Mesodermal cell (in vitro differentiated cells): Measurements from ENCODE around the gene CETN3.
"Not testable (repeated sequence)": the region's sequence is repeated elsewhere in the genome, so short reads cannot be mapped to it uniquely, and the experiment has no call there.

ENCODE experiments used
- H3K27ac ChIP-seq: 2 replicates; pipeline ENCODE4 v1.7.0; 2013; ENCODE audit warnings: mild to moderate bottlenecking, low read depth, low read length, moderate library complexity; ENCODE audit not compliant: severe bottlenecking
- H3K36me3 ChIP-seq: 2 replicates; pipeline ENCODE4 v1.7.1; 2013; ENCODE audit warnings: mild to moderate bottlenecking, low read length, moderate library complexity; ENCODE audit not compliant: control insufficient read depth, insufficient read depth
- H3K4me1 ChIP-seq: one replicate; pipeline ENCODE4 v1.7.1; 2013; ENCODE audit warnings: mild to moderate bottlenecking, low read length; ENCODE audit not compliant: insufficient read depth, control insufficient read depth, poor library complexity, severe bottlenecking
- H3K4me3 ChIP-seq: 2 replicates; pipeline ENCODE4 v1.7.0; 2013; ENCODE audit warnings: low read length, control low read depth, mild to moderate bottlenecking; ENCODE audit not compliant: insufficient read depth, poor library complexity, severe bottlenecking; ENCODE audit errors: extremely low read depth
- H3K9me3 ChIP-seq: 2 replicates; pipeline ENCODE4 v1.7.1; 2013; ENCODE audit warnings: mild to moderate bottlenecking, low read length, moderate library complexity; ENCODE audit not compliant: control insufficient read depth
- WGBS, 2 experiments: methylation state at CpG; one replicate each; pipeline ENCODE4 v1.1.5; 2013; ENCODE audit warnings: missing lambda C conversion rate in 2 of 2; ENCODE audit not compliant: insufficient coverage in 2 of 2; 5-methylcytosine and 5-hydroxymethylcytosine counted together

CETN3 gene

DNA sequence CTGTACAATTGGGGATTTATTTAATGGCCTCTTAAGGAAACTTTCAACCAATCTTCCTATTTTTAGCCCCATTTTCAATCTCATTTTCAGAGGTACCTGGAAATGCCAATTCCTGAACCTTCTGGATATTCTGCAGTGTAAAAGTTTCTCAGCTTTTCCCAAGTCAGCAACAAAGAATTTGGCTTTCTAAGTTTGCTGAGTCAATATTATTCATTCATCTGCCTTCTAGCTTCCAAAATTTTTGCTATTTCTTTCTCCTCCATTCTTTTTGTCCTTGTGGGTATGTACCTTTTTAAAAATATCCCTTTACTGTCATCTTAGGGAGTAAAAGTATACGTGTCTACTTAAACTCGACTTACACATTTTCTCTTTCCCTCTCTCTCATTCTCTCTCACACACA lies 25.7 kb downstream of the CETN3 start:
- Histone ChIP-seq H3K4me1 (no peaks in the 10 kb centered on the region), H3K27ac (no peak overlapping the region), H3K9me3 (no peaks in the 10 kb centered on the region), H3K36me3 (no peaks in the 10 kb centered on the region), H3K4me3 (no peak overlapping the region)
- no CpG with 5 or more reads among the region's 2 CpGs for WGBS, 2 experiments

DNA sequence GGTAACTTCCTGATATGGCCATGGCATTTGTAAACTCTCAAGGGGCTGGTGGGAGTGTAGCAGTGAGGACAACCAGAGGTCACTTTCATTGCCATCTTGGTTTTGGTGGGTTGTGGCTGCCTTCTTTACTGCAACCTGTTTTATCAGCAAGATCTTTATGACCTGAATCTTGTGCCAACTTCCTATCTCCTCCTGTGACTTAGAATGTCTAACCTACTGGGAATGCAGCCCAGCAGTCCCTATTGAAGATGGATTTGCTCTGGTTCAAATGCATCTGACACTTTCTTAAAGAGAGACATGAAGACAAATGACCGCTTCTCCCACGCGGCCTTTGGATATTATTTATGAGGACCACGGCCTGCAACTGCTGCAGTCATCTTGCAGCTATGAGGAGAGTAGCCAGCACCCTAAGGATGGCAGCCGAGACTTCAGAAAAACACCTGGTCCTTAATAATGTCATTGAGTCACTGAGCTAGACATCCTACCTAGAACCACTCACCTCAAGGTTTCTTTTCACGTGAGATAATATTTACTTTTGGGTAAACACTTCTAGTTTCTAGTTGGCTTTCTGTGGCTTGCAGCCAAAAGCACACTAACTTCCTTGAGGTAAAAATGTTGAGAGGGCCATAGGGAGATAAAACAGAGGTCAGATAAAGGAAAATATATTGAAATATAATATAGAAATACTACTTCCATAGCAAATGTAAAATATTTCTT lies 28.2 kb downstream of the CETN3 start:
- Histone ChIP-seq H3K9me3 (no peaks in the 10 kb centered on the region), H3K36me3 (no peaks in the 10 kb centered on the region), H3K27ac (no peak overlapping the region), H3K4me3 (no peak overlapping the region), H3K4me1 (no peaks in the 10 kb centered on the region)
- 96 to 98% methylated on average over 4 to 5 of the region's 6 CpGs for WGBS, 2 experiments

DNA sequence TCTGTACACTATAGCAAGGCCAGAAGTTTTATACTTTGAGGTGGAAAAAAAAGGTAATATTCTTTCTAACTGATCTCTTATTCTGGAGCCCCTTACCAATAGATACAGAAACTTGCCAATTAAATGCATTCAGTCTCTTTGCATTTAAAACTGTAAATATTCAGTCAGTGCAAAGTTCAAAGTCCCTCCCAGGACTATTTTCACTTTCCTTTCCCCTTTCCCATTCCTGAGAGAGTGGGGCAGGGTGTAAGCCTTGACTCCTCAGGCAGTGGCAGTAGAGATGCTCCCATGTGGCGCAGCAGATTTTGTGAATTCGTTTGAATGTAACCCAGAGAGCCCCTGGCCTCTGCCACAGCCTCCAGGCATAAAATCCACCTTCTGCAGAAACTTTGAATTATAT lies 29.9 kb downstream of the CETN3 start:
- WGBS, 2 experiments: 60 to 92% methylated on average over 1 to 2 of the region's 2 CpGs

DNA sequence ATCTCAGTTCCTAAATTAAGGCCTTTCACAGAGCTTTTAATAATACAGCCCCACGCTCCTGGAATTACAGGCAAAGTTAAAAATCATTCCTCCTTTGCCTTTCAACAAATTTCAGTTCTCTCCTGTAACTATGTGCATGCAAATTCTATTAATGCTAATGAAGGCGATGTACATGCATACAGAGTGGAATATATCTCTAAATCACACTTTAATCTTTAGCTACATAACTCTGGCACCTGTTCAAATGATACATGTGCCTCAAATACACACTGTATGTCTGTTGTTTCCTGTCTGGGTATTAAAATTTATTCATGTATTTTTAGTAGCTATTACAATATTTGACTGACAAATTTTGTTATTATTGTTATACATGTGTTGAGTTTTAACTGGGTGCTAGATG lies 30.8 kb downstream of the CETN3 start:
- H3K27ac ChIP-seq: no peak overlapping the region
- no peaks in the 10 kb centered on the region for H3K4me1 ChIP-seq
- H3K36me3 ChIP-seq: no peaks in the 10 kb centered on the region
- no CpG with 5 or more reads among the region's 2 CpGs for WGBS, 2 experiments
- no peak overlapping the region for H3K4me3 ChIP-seq
- no peaks in the 10 kb centered on the region for H3K9me3 ChIP-seq

More for the DNA sequence above, 29.9 kb downstream of the CETN3 start:
- Histone ChIP-seq H3K4me1 (no peaks in the 10 kb centered on the region), H3K9me3 (no peaks in the 10 kb centered on the region), H3K27ac (no peak overlapping the region), H3K4me3 (no peak overlapping the region), H3K36me3 (no peaks in the 10 kb centered on the region)

DNA sequence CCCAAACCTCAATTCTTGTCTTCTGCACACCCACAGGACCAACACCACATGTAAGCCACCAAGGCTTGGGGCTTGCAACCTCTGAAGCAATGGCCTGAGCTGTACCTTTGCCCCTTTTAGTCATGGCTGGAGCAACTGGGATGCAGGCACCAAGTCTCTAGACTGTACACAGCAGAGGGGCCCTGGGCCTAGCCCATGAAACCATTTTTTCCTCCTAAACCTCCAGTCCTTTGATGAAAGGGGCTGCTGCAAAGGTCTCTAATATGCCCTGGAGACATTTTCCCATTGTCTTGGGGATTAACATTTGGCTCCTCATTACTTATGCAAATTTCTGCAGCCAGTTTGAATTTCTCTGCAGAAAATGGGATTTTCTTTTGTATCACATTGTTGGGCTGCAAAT lies 38.3 kb downstream of the CETN3 start:
- H3K36me3 ChIP-seq, H3K27ac ChIP-seq, H3K9me3 ChIP-seq, H3K4me3 ChIP-seq, H3K4me1 ChIP-seq: not testable (repeated sequence)

GRCh38 chr5:90368454-90369246 lies 40.9 kb downstream of the CETN3 start:
- WGBS, 2 experiments: 87 to 92% methylated on average over 1 to 3 of the region's 3 CpGs

DNA sequence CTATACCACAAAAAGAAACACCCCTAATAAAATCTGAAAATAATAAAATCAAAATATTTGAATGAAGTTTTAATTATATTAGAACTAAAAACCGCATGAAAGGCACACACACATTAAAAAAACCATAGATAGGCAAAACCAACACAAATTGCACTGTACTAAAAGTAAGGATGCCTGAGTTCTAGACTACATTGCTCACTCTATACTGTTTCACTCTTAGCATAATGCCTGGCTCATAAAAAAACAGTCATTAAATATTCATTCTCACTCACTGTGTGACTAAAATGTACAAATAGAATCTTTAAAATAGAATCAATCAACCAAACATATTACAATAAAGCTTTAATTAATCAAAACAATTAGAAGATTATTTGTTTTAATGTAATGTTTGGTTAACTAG lies 41.7 kb downstream of the CETN3 start:
- Histone ChIP-seq H3K9me3 (no peaks in the 10 kb centered on the region), H3K4me3 (no peak overlapping the region), H3K4me1 (no peaks in the 10 kb centered on the region), H3K27ac (no peak overlapping the region), H3K36me3 (no peaks in the 10 kb centered on the region)
- WGBS, 2 experiments: no CpG with 5 or more reads among the region's 1 CpG

More at GRCh38 chr5:90368454-90369246, 40.9 kb downstream of the CETN3 start:
- no peaks in the 10 kb centered on the region for H3K36me3 ChIP-seq
- H3K9me3 ChIP-seq: no peaks in the 10 kb centered on the region
- no peak overlapping the region for H3K27ac ChIP-seq
- H3K4me3 ChIP-seq: no peak overlapping the region
- no peaks in the 10 kb centered on the region for H3K4me1 ChIP-seq

DNA sequence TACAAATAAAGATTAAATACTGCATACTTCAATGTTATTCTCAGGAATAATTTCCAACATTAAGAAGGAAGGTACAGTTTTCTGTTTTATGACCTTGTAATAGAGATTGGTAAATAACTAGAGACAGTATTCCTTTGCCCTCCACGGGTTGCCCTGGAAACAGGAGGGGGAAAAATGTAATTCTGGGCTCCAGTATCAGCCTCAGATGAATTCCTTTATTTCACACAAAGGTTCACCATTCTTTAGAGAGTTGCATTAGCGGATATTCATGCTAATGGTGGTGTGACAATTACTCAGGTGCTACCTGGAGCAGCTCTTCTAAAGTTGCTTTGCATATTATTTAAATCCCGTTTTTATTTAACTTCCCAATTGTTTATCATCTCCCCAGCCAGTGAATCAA lies 42.6 kb downstream of the CETN3 start:
- 40% methylated on average over 1 of the region's 3 CpGs; no CpG with 5 or more reads in 1 of the 2 experiments for WGBS, 2 experiments
- H3K4me3 ChIP-seq: no peak overlapping the region
- no peak overlapping the region for H3K27ac ChIP-seq
- H3K9me3 ChIP-seq: no peaks in the 10 kb centered on the region
- H3K36me3 ChIP-seq: no peaks in the 10 kb centered on the region
- H3K4me1 ChIP-seq: no peaks in the 10 kb centered on the region

DNA sequence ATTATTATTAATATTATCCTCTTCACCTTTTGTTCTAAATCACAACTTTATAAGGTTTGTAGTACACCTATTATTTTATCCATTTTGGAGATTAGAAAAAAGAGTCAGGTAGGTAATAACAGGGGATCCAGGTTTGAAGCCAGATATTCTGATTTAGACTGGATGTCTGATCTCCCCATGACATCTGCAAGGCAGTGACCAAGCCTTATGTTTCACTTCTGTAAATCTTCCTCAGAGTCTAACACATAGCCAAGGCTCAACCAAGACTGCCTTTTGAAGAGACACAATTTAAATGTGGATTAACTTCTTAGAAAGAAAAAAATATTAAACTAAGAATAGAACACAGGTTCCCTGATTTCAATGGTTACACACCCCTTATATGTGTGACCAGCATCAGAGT lies 44.2 kb downstream of the CETN3 start:
- H3K27ac ChIP-seq: no peak overlapping the region
- H3K4me1 ChIP-seq: no peaks in the 10 kb centered on the region
- no peaks in the 10 kb centered on the region for H3K9me3 ChIP-seq
- no peaks in the 10 kb centered on the region for H3K36me3 ChIP-seq
- no peak overlapping the region for H3K4me3 ChIP-seq

DNA sequence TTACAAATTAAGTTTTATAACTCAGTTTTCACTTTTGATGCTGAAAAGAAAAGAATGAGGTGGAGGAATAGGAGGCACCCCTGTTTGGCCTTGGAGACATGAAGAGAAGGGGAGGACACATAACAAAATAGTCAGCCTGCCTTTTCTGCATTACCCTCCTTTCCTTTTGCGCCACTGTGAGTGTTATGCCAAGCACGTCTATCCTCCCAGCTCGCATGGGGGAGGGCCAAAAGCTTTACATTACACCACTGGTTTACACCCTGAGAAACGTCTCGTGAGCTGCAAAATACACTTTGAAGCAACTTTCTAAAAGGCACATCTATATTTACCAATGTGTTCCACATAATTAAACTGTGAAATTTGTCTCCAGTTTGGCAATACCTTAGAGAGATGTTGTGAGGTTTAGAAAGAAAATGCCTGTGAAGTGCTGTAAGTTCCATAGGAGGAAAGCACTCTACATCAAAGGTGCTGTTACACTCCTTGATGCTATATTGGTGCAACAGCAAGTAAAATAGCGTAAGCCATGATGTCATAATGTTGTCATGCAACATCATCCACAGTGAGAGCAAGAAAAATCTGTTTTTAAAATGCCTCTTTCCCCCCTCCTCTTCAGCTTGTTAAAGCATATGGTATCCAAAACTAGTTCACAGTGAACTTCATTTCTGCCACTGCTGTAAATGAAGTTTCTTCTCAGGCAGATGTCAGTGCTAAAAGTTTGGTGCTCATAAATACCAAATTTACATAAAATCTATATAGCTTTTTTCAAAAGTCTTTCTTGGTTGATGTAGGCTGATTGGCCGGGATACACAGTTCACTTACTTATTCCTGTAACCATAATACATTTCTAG lies 50.3 kb downstream of the CETN3 start:
- H3K4me3 ChIP-seq: no peak overlapping the region
- H3K4me1 ChIP-seq: no peaks in the 10 kb centered on the region
- H3K9me3 ChIP-seq: no peaks in the 10 kb centered on the region
- no peaks in the 10 kb centered on the region for H3K36me3 ChIP-seq
- H3K27ac ChIP-seq: no peak overlapping the region
- WGBS, 2 experiments: 87 to 91% methylated on average over 3 to 4 of the region's 7 CpGs
